ENCODE results near the gene RPS6KB2. TPM values are rescaled to one million over a fixed set of nuclear protein-coding genes. Genes with fewer than 3 reads are reported as not detected.

The RPS6KB2 gene
- total RNA-seq, 1 experiment from 2014 or later, result 116 TPM

DNA sequence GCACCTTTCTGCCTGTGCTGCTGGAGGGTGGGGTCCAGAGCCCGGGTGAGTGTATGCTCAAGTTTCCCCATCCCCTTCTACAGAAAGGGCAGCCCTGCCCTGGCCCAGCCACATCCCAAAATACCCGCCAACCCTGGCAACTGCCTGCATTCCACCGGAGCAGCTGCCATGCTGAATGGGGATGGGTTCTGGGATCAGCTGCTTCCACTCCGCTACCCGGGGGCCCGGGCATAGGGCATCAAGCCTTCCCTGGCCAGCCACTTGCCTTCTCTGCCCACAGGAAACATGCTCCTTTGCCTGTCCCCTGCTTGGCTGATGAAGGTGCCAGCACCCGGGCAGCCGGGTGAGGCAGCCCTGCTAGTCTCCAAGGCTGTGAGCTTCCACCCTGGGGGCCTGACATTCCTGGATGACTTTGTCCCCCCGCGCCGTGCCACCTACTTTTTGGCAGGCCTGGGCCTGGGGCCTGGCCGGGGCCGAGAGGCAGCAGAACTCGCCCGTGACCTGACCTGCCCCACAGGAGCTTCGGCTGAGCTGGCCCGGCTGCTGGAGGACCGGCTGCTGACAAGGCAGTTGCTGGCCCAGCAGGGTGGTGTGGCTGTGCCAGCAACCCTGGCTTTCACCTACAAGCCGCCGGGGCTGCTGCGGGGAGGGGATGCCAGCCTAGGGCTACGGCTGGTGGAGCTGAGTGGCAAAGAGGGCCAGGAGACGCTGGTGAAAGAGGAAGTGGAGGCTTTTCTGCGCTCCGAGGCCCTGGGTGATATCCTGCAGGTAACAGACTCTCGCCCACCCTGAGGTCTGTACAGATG is 9.6 kb upstream of the RPS6KB2 start:
- Mint-ChIP-seq H3K4me1 (ENCODE audit: low read depth, unreplicated experiment) (peaks cover 36% of the 10 kb centered on the region), H3K9me3 (ENCODE audit: unreplicated experiment) (no peaks in the 10 kb centered on the region), H3K4me3 (ENCODE audit: unreplicated experiment) (peak overlapping the region; percentile 71), H3K27ac (ENCODE audit: unreplicated experiment) (no peak overlapping the region), H3K27me3 (ENCODE audit: insufficient read depth, unreplicated experiment) (no peaks in the 10 kb centered on the region), H3K36me3 (ENCODE audit: insufficient read depth, unreplicated experiment) (peaks cover 29% of the 10 kb centered on the region)
- POLR2A ChIA-PET, result interaction anchor here (0.6 to 1.1 kb wide), 3 partner anchors 17 to 25 kb away, joined by 3 to 5 read pairs (median 4); partner anchors contain the start of genes CORO1B and PPP1CA
- peaks cover 18% of the 10 kb centered on the region for H3K4me1 ChIP-seq
- BruUV-seq (replicated peaks), result no TSS peak
- CTCF ChIA-PET, result interaction anchor here (1.4 to 4.1 kb wide), 2 partner anchors 11 to 17 kb away, joined by 3 to 45 read pairs; partner anchors contain the start of gene PPP1CA
- H3K27me3 ChIP-seq (replicated peaks; ENCODE audit: control insufficient read depth, insufficient read depth, low read length), result no peaks in the 10 kb centered on the region
- TF ChIP-seq, protein P1, sequence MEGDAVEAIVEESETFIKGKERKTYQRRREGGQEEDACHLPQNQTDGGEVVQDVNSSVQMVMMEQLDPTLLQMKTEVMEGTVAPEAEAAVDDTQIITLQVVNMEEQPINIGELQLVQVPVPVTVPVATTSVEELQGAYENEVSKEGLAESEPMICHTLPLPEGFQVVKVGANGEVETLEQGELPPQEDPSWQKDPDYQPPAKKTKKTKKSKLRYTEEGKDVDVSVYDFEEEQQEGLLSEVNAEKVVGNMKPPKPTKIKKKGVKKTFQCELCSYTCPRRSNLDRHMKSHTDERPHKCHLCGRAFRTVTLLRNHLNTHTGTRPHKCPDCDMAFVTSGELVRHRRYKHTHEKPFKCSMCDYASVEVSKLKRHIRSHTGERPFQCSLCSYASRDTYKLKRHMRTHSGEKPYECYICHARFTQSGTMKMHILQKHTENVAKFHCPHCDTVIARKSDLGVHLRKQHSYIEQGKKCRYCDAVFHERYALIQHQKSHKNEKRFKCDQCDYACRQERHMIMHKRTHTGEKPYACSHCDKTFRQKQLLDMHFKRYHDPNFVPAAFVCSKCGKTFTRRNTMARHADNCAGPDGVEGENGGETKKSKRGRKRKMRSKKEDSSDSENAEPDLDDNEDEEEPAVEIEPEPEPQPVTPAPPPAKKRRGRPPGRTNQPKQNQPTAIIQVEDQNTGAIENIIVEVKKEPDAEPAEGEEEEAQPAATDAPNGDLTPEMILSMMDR (IDR thresholded peaks at IDR 0.05; ENCODE audit: insufficient read depth in 1 of 2, low read depth in 1 of 2, low read length in 1 of 2, severe bottlenecking in 1 of 2, unreplicated experiment in 1 of 2), result no peak
- no peaks in the 10 kb centered on the region for H3K36me3 ChIP-seq (ENCODE audit: control insufficient read depth, insufficient read depth, low read length)
- H3K4me3 ChIP-seq (ENCODE audit: low read depth, low read length), result no peak overlapping the region
- no peaks in the 10 kb centered on the region for H3K9me3 ChIP-seq
- DNase-seq, result no peak
- intact Hi-C loops (cut with micrococcal nuclease; ENCODE audit: unreplicated experiment), result no loop called here

DNA sequence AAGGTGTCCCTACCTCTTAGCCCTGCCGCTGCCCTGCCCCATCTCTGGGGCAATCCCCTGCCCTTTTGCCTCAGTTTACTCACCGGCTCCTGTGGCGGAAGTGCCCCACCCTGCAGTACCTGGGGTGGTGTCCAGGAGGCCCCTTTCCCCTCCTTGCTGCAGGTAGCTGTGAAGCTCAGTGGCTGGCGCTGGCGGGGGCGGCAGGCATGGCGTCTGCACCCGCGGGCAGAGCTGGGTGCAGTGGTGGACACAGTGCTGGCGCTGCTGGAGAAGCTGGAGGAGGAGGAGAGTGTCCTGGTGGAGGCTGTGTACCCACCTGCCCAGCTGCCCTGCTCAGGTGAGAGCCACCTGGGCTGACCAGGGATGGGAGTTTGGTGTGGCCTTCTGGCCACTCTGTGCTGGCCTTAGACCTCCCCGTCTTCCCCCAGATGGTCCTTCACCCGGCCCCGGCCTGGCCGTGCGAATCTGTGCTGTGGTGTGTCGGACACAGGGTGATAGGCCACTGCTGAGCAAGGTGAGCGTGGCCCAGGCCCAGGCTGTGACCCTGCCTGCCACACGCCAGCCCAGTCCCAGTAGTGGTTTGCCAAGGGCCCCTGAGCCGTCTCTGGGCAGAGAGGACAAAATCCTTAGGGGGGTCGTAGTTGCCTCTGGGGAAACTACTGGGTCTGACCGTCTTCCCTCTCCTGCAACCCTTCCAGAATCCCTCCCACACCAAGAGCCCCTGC is 8.8 kb upstream of the RPS6KB2 start:
- intact Hi-C loops (cut with micrococcal nuclease; ENCODE audit: unreplicated experiment), result loop anchor here (2.0 kb wide), 1 partner anchor 49 kb away; the partner anchor contains the start of gene TMEM134
- no peaks in the 10 kb centered on the region for H3K9me3 Mint-ChIP-seq (ENCODE audit: unreplicated experiment)
- peaks cover 36% of the 10 kb centered on the region for H3K4me1 Mint-ChIP-seq (ENCODE audit: low read depth, unreplicated experiment)
- Histone ChIP-seq H3K4me1 (peaks cover 18% of the 10 kb centered on the region), H3K4me3 (ENCODE audit: low read depth, low read length) (no peak overlapping the region; the same call in 1 of the 2 replicates), H3K27me3 (replicated peaks; ENCODE audit: control insufficient read depth, insufficient read depth, low read length) (no peaks in the 10 kb centered on the region), H3K9me3 (no peaks in the 10 kb centered on the region), H3K36me3 (ENCODE audit: control insufficient read depth, insufficient read depth, low read length) (no peaks in the 10 kb centered on the region)
- peak overlapping the region; percentile 68 for H3K27ac Mint-ChIP-seq (ENCODE audit: unreplicated experiment)
- TF ChIP-seq, protein P1 (IDR thresholded peaks at IDR 0.05; ENCODE audit: insufficient read depth in 1 of 2, low read depth in 1 of 2, low read length in 1 of 2, severe bottlenecking in 1 of 2, unreplicated experiment in 1 of 2), result no peak
- ChIA-PET POLR2A (interaction anchor here (0.6 to 1.7 kb wide), 3 partner anchors 18 to 88 kb away, joined by 5 to 18 read pairs (median 9); partner anchors contain the start of genes CDK2AP2, CORO1B and PPP1CA), CTCF (interaction anchor here (1.4 to 4.1 kb wide), 3 partner anchors 12 to 28 kb away, joined by 3 to 45 read pairs (median 9); partner anchors contain the start of genes PPP1CA and RAD9A)
- H3K4me3 Mint-ChIP-seq (ENCODE audit: unreplicated experiment), result peak overlapping the region; percentile 71
- no peaks in the 10 kb centered on the region for H3K27me3 Mint-ChIP-seq (ENCODE audit: insufficient read depth, unreplicated experiment)
- no peak for DNase-seq
- no TSS peak for BruUV-seq (replicated peaks)
- peaks cover 29% of the 10 kb centered on the region for H3K36me3 Mint-ChIP-seq (ENCODE audit: insufficient read depth, unreplicated experiment)

DNA sequence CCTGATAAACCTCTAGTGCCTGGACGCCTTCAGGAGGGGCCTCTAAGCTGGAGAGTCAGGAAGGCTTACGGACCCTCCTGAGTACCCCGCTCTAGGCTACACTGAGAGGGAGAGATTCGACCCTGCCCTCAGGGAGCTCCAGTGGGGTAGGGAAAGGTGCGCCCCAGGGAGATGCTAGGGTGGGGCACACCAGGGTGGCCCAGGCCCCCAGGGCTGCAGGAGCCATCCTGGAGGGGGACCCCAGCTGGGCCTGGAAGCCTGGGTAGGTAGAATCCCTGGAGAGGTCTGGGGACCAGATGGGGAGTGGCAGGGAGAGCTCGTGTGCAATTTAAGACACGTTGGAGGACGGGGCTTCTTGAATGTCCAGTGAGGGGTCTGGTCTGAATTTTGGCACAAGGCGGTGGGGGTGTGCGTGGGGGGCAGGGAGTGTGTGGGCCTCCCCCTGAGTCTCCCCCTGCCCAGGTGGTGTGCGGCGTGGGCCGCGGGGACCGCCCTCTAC is 8.1 kb upstream of the RPS6KB2 start:
- H3K4me3 ChIP-seq (ENCODE audit: low read depth, low read length), result peak overlapping the region; percentile 59
- no peaks in the 10 kb centered on the region for H3K36me3 ChIP-seq (ENCODE audit: control insufficient read depth, insufficient read depth, low read length)
- Mint-ChIP-seq H3K27me3 (ENCODE audit: insufficient read depth, unreplicated experiment) (no peaks in the 10 kb centered on the region), H3K27ac (ENCODE audit: unreplicated experiment) (peak overlapping the region; percentile 68), H3K36me3 (ENCODE audit: insufficient read depth, unreplicated experiment) (peaks cover 29% of the 10 kb centered on the region), H3K9me3 (ENCODE audit: unreplicated experiment) (no peaks in the 10 kb centered on the region), H3K4me1 (ENCODE audit: low read depth, unreplicated experiment) (peaks cover 33% of the 10 kb centered on the region), H3K4me3 (ENCODE audit: unreplicated experiment) (peak overlapping the region; percentile 71)
- H3K27me3 ChIP-seq (replicated peaks; ENCODE audit: control insufficient read depth, insufficient read depth, low read length), result no peaks in the 10 kb centered on the region
- no peaks in the 10 kb centered on the region for H3K9me3 ChIP-seq
- BruUV-seq (replicated peaks), result TSS peak; percentile 39
- H3K4me1 ChIP-seq, result peaks cover 13% of the 10 kb centered on the region
- ChIA-PET CTCF (interaction anchor here (0.5 to 4.1 kb wide), 6 partner anchors 13 to 69 kb away, joined by 3 to 45 read pairs (median 4); partner anchors contain the start of genes CORO1B, PPP1CA and RAD9A), POLR2A (interaction anchor here (0.6 to 1.7 kb wide), 5 partner anchors 13 to 88 kb away, joined by 3 to 18 read pairs (median 6); partner anchors contain the start of genes CDK2AP2, CORO1B and PPP1CA)
- intact Hi-C loops (cut with micrococcal nuclease; ENCODE audit: unreplicated experiment), result loop anchor here (2.0 kb wide), 1 partner anchor 49 kb away; the partner anchor contains the start of gene TMEM134
- DNase-seq, result no peak
- TF ChIP-seq, protein P1 (IDR thresholded peaks at IDR 0.05; ENCODE audit: insufficient read depth in 1 of 2, low read depth in 1 of 2, low read length in 1 of 2, severe bottlenecking in 1 of 2, unreplicated experiment in 1 of 2), result no peak
